DMS153 (cell line): ENCODE data around the gene PRRC1.

ENCODE experiments used
- DNase-seq: peaks from one replicate; lab custom pipeline; 2025; lab: John Stamatoyannopoulos, UW

Gene PRRC1

GRCh38 chr5:127580731-127581130, 63.3 kb downstream of the PRRC1 start:
- DNase-seq: no peak

GRCh38 chr5:127581450-127581849, 64.0 kb downstream of the PRRC1 start:
- no peak for DNase-seq

GRCh38 chr5:127582773-127583370, 65.4 kb downstream of the PRRC1 start:
- no peak for DNase-seq

GRCh38 chr5:127583866-127584265, 66.4 kb downstream of the PRRC1 start:
- DNase-seq: no peak

GRCh38 chr5:127585661-127586060, 68.2 kb downstream of the PRRC1 start:
- no peak for DNase-seq

- DNase-seq: no peak
These were observed 68.8 kb downstream of the PRRC1 start for GRCh38 chr5:127586066-127586770.

- no peak for DNase-seq
These were observed 69.4 kb downstream of the PRRC1 start for GRCh38 chr5:127586811-127587210.

GRCh38 chr5:127587246-127587917, 69.9 kb downstream of the PRRC1 start:
- no peak for DNase-seq

GRCh38 chr5:127588368-127588767, 70.9 kb downstream of the PRRC1 start:
- DNase-seq: no peak

- DNase-seq: no peak
These were observed 72.0 kb downstream of the PRRC1 start for GRCh38 chr5:127589309-127590030.

- no peak for DNase-seq
These were observed 72.8 kb downstream of the PRRC1 start for GRCh38 chr5:127590156-127590722.

GRCh38 chr5:127595484-127596368, 78.3 kb downstream of the PRRC1 start:
- DNase-seq: no peak

GRCh38 chr5:127596501-127596900, 79.1 kb downstream of the PRRC1 start:
- DNase-seq: no peak

GRCh38 chr5:127599320-127599719, 81.9 kb downstream of the PRRC1 start:
- no peak for DNase-seq

GRCh38 chr5:127599847-127600246, 82.4 kb downstream of the PRRC1 start:
- DNase-seq: no peak

- DNase-seq: no peak
These were observed 83.7 kb downstream of the PRRC1 start for GRCh38 chr5:127601111-127601510.

GRCh38 chr5:127601601-127602000, 84.2 kb downstream of the PRRC1 start:
- no peak for DNase-seq

GRCh38 chr5:127602481-127602880, 85.0 kb downstream of the PRRC1 start:
- no peak for DNase-seq

GRCh38 chr5:127602896-127603844, 85.7 kb downstream of the PRRC1 start:
- DNase-seq: no peak
